Ammon's horn (tissue), 1 donor: Measurements from ENCODE around the gene CRYBG2.

Source experiments
- DNase-seq: peaks from one replicate; pipeline ENCODE4 v3.0.0-alpha.2; 2016; ENCODE audit warnings: low spot score

The CRYBG2 gene

GRCh38 chr1:26368486-26368885 lies 14.6 kb upstream of the CRYBG2 start:
- no peak for DNase-seq

GRCh38 chr1:26368006-26368405 lies 14.1 kb upstream of the CRYBG2 start:
- no peak for DNase-seq

GRCh38 chr1:26367441-26367840 lies 13.5 kb upstream of the CRYBG2 start:
- DNase-seq, result no peak

- DNase-seq, result peak; percentile 11
Observed at GRCh38 chr1:26364956-26365355, 11.0 kb upstream of the CRYBG2 start.

- DNase-seq, result peak; percentile 60
Observed at GRCh38 chr1:26363549-26364448, 9.9 kb upstream of the CRYBG2 start.

- no peak for DNase-seq
Observed at GRCh38 chr1:26362331-26362730, 8.4 kb upstream of the CRYBG2 start.

DNA sequence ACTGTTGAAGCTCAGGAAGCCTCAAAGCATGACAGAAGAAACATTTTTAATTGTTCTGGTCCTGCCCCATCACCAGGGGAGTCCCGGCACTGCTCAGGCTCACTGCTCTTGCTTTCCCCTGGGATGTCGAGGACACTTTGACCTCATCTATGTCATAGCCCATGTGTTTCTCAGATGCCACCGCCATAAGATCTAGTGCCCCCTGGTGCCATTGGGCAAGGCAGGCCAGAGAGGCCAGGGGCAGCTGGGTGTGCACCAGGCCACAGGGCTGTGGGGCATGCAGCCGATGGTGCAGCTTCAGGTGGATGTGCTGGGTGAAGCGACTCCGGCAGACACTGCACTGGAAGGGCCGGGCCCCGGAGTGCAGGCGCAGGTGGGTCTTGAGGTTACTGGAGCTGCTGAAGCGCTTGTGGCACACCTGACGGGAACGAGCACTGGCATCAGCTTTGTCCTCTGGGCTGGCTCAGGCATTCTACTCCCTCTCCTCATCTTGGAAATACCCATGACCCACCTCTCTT lies 7.7 kb upstream of the CRYBG2 start:
- DNase-seq, result no peak

DNA sequence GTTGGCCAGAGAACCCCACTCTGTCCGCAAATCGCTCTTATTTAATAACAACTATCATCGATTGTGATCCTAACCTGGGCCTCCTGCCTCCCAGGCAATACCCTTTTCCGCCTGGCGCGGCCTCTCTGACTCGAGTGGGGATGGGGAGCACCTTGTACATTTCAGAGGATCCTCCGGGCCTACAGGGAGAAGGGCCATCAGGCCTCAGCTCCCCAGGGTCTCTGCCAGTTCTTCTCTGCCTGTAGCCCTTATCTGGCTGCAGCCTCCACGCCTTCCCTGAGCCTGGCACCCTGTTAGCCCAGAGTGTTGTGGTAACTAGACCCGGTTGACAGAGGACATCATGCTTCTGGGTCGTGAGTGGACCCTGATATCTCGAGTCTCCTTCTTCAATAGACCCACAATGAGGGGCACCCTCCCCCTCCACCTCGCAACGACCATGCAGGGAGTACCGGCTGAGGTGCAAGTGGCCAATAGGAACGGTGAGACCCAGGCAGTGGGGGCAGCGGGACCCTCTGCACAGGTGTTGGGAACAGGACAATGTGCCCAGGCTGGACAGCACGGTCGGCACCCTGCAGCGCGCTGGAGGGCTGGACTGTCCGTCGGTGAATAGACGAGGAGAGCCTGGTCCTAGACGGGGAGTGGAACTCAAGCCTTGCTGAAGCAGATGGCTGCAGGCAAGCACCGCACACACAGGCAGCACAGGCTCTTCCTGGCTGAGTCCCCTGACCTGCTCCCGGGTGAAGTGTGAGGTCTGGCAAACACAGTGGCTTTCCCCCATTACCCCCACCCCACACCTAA lies 7.1 kb upstream of the CRYBG2 start:
- DNase-seq, result no peak

- DNase-seq, result no peak
Observed at GRCh38 chr1:26359981-26360806, 6.3 kb upstream of the CRYBG2 start.

GRCh38 chr1:26358411-26359384 lies 4.8 kb upstream of the CRYBG2 start:
- DNase-seq, result no peak

DNA sequence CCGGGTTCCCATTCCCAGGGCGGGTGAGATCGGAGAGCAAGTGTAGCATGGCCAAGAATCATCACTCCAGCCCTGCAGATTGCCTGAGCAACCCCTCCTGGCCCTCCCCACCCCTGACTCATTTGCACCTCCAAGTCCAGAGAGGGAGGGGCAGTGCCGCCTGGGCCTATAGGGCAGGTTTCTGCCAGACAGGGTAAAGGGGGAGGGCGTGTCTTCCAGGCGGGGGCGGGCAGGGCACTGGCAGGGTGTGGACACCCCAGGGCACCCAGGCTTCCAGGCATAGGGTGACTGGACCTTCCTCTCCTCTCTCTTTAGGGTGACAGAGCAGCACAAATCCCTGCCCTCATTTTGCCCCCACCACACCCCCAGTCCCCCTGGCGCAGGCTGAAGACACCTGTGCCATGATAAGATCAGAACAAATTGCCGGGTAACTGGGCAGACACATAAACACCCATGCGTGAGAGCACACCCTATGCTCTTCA lies 3.2 kb upstream of the CRYBG2 start:
- DNase-seq, result no peak

DNA sequence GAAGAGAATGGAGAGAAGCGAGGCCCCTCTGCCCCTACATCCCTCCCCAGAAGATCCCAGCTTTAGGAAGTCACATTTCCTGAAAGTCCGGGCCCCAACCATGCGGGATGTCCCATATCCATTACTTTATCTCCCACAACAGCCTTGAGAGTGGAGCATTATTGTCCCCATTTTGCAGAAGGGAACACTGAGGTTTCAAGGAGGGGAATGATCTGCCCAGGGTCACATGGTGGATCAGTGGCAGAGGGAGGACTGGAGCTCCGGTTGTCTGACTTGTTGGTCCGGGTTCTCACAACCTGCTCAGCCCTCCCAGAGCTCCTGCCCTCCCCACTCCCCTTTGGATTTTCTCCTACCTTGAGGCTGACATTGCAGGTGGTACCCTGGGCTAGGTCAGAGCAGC lies 2.2 kb upstream of the CRYBG2 start:
- no peak for DNase-seq

GRCh38 chr1:26354972-26355371 lies 1.0 kb upstream of the CRYBG2 start:
- no peak for DNase-seq

- no peak for DNase-seq
Observed at GRCh38 chr1:26353210-26353859, 595 bp downstream of the CRYBG2 start.

GRCh38 chr1:26352338-26352679 lies 1.6 kb downstream of the CRYBG2 start:
- DNase-seq, result no peak

DNA sequence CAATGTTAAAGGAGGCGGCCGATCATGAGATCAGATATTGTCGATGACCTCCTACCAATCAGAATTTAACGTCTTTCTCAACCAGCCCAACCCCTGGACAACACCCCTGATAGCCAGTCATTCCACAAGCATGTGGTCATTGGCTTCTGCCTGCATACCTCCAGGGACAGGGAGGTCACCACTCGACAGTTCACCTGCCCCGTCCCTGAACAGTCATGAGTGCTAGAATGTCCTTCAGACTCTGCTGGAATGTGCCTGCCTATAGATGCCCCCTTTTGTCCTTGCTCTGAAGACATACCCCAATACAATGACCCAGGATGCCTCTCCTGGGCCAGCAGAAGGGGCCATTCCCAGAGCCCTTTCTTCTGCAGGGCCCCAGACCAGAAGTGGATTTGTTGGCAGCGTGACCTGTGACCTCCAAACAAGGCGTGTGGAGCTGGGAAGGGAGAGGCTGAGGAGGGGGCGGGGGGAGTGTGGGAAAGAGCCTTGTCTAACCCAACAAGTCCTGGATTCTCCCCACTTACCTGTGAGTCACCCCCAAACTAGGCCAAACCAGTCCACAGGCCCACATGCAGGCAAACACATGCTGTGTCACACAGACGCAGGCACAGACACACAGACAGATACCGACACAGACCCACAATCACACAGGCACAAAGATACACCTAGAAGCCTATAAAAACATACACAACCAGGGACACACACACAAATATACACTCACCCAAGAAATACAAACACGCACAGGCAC lies 2.2 kb downstream of the CRYBG2 start:
- no peak for DNase-seq

- no peak for DNase-seq
Observed at GRCh38 chr1:26350701-26351589, 3.0 kb downstream of the CRYBG2 start.

- no peak for DNase-seq
Observed at GRCh38 chr1:26350343-26350700, 3.6 kb downstream of the CRYBG2 start.

DNA sequence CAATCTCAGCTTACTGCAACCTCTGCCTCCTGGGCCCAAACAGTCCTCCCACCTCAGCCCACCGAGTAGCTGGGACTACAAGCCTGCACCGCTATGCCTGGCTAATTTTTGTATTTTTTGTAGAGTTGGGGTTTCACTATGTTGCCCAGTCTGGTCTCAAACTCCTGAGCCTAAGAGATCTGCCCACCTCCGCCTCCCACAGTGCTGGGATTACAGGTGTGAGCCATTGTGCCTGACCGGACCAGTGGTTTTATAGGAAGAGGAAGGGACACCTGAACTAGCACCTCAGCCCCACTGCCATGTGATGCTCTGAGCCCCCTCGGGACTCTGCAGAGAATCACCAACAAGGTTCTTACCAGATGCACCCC lies 4.1 kb downstream of the CRYBG2 start:
- DNase-seq, result no peak
